A673 (cell line): ENCODE measurements around the gene DDAH1. TPM values are rescaled to one million over a fixed set of nuclear protein-coding genes. Genes with fewer than 3 reads are reported as not detected.

ENCODE experiments used
- BruUV-seq: library from RNA; stranded (reverse); fragments of 400-500 nt; replicated peaks from 2 replicates; lab custom pipeline; 2021; lab: Mats Ljungman, UMichigan
- CTCF ChIA-PET: fragments of 300-600 bp; sonication (Branson Sonifier 250); formaldehyde crosslinking; loops from one replicate; lab custom pipeline; 2022; ENCODE audit warnings: antibody characterized with exemption; lab: Charles Lee
- POLR2A ChIA-PET: fragments of 300-600 bp; sonication (Branson Sonifier 250); formaldehyde crosslinking; loops from one replicate; lab custom pipeline; 2022; ENCODE audit warnings: antibody characterized with exemption; ENCODE audit not compliant: low non-redundant PET; lab: Charles Lee
- DNase-seq: peaks from one replicate; pipeline ENCODE4 v3.0.0-alpha.2; 2015; ENCODE audit warnings: low spot score
- H3K27ac ChIP-seq: fragments of 200-600 bp; sonication (generic); 2 replicates; pipeline ENCODE4 v1.5.1; 2016; ENCODE audit warnings: mixed run types, low read depth, mild to moderate bottlenecking, mixed read lengths, antibody characterized with exemption, low read length; ENCODE audit not compliant: poor library complexity, severe bottlenecking
- H3K27me3 ChIP-seq: fragments of 200-600 bp; sonication (generic); replicated peaks from 2 replicates; pipeline ENCODE4 v1.6.1; 2017; ENCODE audit warnings: mixed run types, low read depth, mild to moderate bottlenecking, mixed read lengths, antibody characterized with exemption, low read length; ENCODE audit not compliant: insufficient read depth, poor library complexity
- H3K36me3 ChIP-seq: fragments of 200-600 bp; sonication (generic); 2 replicates; pipeline ENCODE4 v1.6.1; 2016; ENCODE audit warnings: mixed run types, mild to moderate bottlenecking, mixed read lengths, antibody characterized with exemption, low read length; ENCODE audit not compliant: insufficient read depth, poor library complexity, severe bottlenecking
- H3K4me1 ChIP-seq: fragments of 200-600 bp; sonication (generic); 2 replicates; pipeline ENCODE4 v1.6.1; 2017; ENCODE audit warnings: mixed run types, mild to moderate bottlenecking, mixed read lengths, antibody characterized with exemption, low read length; ENCODE audit not compliant: insufficient read depth, poor library complexity, severe bottlenecking
- H3K4me3 ChIP-seq: fragments of 200-600 bp; sonication (generic); 2 replicates; pipeline ENCODE4 v1.5.1; 2016; ENCODE audit warnings: low read depth, mixed run types, mild to moderate bottlenecking, mixed read lengths, low read length; ENCODE audit not compliant: poor library complexity, severe bottlenecking
- H3K9me3 ChIP-seq: fragments of 200-600 bp; sonication (generic); 2 replicates; pipeline ENCODE4 v1.6.1; 2016; ENCODE audit warnings: mixed run types, low read depth, mild to moderate bottlenecking, mixed read lengths, antibody characterized with exemption, low read length; ENCODE audit not compliant: poor library complexity, severe bottlenecking
- CTCF ChIP-seq: fragments of 300-800, 200-600 bp; sonication (generic); conservative IDR thresholded peaks from 2 replicates; pipeline ENCODE4 v1.5.1; 2017; ENCODE audit warnings: low read depth, mild to moderate bottlenecking, antibody characterized with exemption, low read length, moderate library complexity, mixed read lengths
- EZH2 ChIP-seq: fragments of 200-600 bp; sonication (generic); IDR thresholded peaks from 2 replicates; pipeline ENCODE4 v1.6.1; 2017; ENCODE audit warnings: borderline replicate concordance, low read depth, mild to moderate bottlenecking, mixed read lengths, antibody characterized with exemption, low read length; ENCODE audit not compliant: poor library complexity, severe bottlenecking
- intact Hi-C: fragments of 100-400 bp; cut with micrococcal nuclease; formaldehyde crosslinking; loops from one replicate; pipeline ENCODE4 v1.10.0; 2022; ENCODE audit not compliant: unreplicated experiment
- total RNA-seq: library from RNA; stranded (reverse); gene quantifications from 2 replicates; pipeline ENCODE4 v1.2.3, GENCODE V29; 2021

The DDAH1 gene
- total RNA-seq, 1 experiment from 2014 or later = 32.5 TPM

GRCh38 chr1:85393490-85393889 lies 71.5 kb downstream of the DDAH1 start:
- H3K27me3 ChIP-seq = no peaks in the 10 kb centered on the region
- H3K36me3 ChIP-seq = no peaks in the 10 kb centered on the region
- H3K4me3 ChIP-seq = no peak overlapping the region
- BruUV-seq = no TSS peak
- no peaks in the 10 kb centered on the region for H3K9me3 ChIP-seq
- H3K27ac ChIP-seq = no peak overlapping the region
- TF ChIP-seq CTCF (no peak), EZH2 (no peak)
- peaks cover 18% of the 10 kb centered on the region for H3K4me1 ChIP-seq
- POLR2A ChIA-PET = no interaction called here
- CTCF ChIA-PET = no interaction called here
- no peak for DNase-seq
- intact Hi-C loops = no loop called here

GRCh38 chr1:85388416-85388815 lies 76.5 kb downstream of the DDAH1 start:
- no peaks in the 10 kb centered on the region for H3K36me3 ChIP-seq
- intact Hi-C loops = no loop called here
- H3K9me3 ChIP-seq = peaks cover 2% of the 10 kb centered on the region
- ChIA-PET CTCF (no interaction called here), POLR2A (no interaction called here)
- TF ChIP-seq CTCF (no peak), EZH2 (no peak)
- H3K27me3 ChIP-seq = no peaks in the 10 kb centered on the region
- DNase-seq = no peak
- BruUV-seq = no TSS peak
- no peaks in the 10 kb centered on the region for H3K4me1 ChIP-seq
- no peak overlapping the region for H3K4me3 ChIP-seq
- H3K27ac ChIP-seq = no peak overlapping the region

- no peak for DNase-seq
- TF ChIP-seq CTCF = no peak
- TF ChIP-seq EZH2 = no peak
- ChIA-PET POLR2A (no interaction called here), CTCF (no interaction called here)
- intact Hi-C loops = no loop called here
- no TSS peak for BruUV-seq
- H3K4me1 ChIP-seq = no peaks in the 10 kb centered on the region
- H3K4me3 ChIP-seq = no peak overlapping the region
- H3K27ac ChIP-seq = no peak overlapping the region
- H3K9me3 ChIP-seq = peaks cover 8% of the 10 kb centered on the region
- H3K36me3 ChIP-seq = no peaks in the 10 kb centered on the region
- H3K27me3 ChIP-seq = no peaks in the 10 kb centered on the region
Observed at GRCh38 chr1:85387781-85388180, 77.2 kb downstream of the DDAH1 start.
